HUES6 (cell line): Measurements from ENCODE around the gene VAV2.

Source experiments
- H3K27ac ChIP-seq: 2 replicates; pipeline ENCODE4 v1.7.0; 2013; ENCODE audit warnings: low read depth, mild to moderate bottlenecking, low read length, inconsistent platforms
- H3K27me3 ChIP-seq: 2 replicates; pipeline ENCODE4 v1.6.1; 2013; ENCODE audit warnings: low read length; ENCODE audit not compliant: control insufficient read depth, insufficient read depth
- H3K36me3 ChIP-seq: 2 replicates; pipeline ENCODE4 v1.6.1; 2013; ENCODE audit warnings: low read length; ENCODE audit not compliant: control insufficient read depth, insufficient read depth
- H3K4me1 ChIP-seq: 2 replicates; pipeline ENCODE4 v1.6.1; 2013; ENCODE audit warnings: low read length; ENCODE audit not compliant: control insufficient read depth, insufficient read depth
- H3K4me3 ChIP-seq: 2 replicates; pipeline ENCODE4 v1.5.1; 2013; ENCODE audit warnings: low read depth, low read length
- H3K9ac ChIP-seq: one replicate; pipeline ENCODE4 v1.6.1; 2013; ENCODE audit warnings: mild to moderate bottlenecking, low read length
- H3K9me3 ChIP-seq: 2 replicates; pipeline ENCODE4 v1.6.1; 2013; ENCODE audit warnings: low read depth, low read length; ENCODE audit not compliant: control insufficient read depth, insufficient read depth

VAV2 gene

GRCh38 chr9:133861692-133862091 lies 130.4 kb downstream of the VAV2 start:
- no peak overlapping the region for H3K27ac ChIP-seq
- no peak overlapping the region for H3K9ac ChIP-seq
- H3K4me1 ChIP-seq = peaks cover 19% of the 10 kb centered on the region
- H3K36me3 ChIP-seq = peaks cover 17% of the 10 kb centered on the region
- no peak overlapping the region for H3K4me3 ChIP-seq
- no peaks in the 10 kb centered on the region for H3K27me3 ChIP-seq
- H3K9me3 ChIP-seq = peaks cover 7% of the 10 kb centered on the region; the same call in 1 of the 2 replicates

GRCh38 chr9:133861086-133861485 lies 131.0 kb downstream of the VAV2 start:
- Histone ChIP-seq H3K4me1 (peaks cover 19% of the 10 kb centered on the region), H3K36me3 (peaks cover 19% of the 10 kb centered on the region), H3K27me3 (no peaks in the 10 kb centered on the region), H3K9me3 (peaks cover 7% of the 10 kb centered on the region; the same call in 1 of the 2 replicates), H3K9ac (no peak overlapping the region), H3K27ac (no peak overlapping the region), H3K4me3 (no peak overlapping the region)

- Histone ChIP-seq H3K27me3 (no peaks in the 10 kb centered on the region), H3K4me1 (peaks cover 9% of the 10 kb centered on the region; the same call in 1 of the 2 replicates)
Measured at GRCh38 chr9:133858771-133859170, 133.4 kb downstream of the VAV2 start.

GRCh38 chr9:133857639-133858038 lies 134.5 kb downstream of the VAV2 start:
- Histone ChIP-seq H3K27ac (no peak overlapping the region), H3K4me3 (no peak overlapping the region), H3K9me3 (no peaks in the 10 kb centered on the region), H3K27me3 (no peaks in the 10 kb centered on the region), H3K9ac (no peak overlapping the region), H3K36me3 (peaks cover 19% of the 10 kb centered on the region), H3K4me1 (peaks cover 2% of the 10 kb centered on the region; the same call in 1 of the 2 replicates)

More at GRCh38 chr9:133858771-133859170, 133.4 kb downstream of the VAV2 start:
- Histone ChIP-seq H3K27ac (no peak overlapping the region), H3K9me3 (no peaks in the 10 kb centered on the region), H3K9ac (no peak overlapping the region), H3K4me3 (no peak overlapping the region), H3K36me3 (peaks cover 19% of the 10 kb centered on the region)

- peaks cover 2% of the 10 kb centered on the region; the same call in 1 of the 2 replicates for H3K4me1 ChIP-seq
- no peak overlapping the region for H3K4me3 ChIP-seq
- H3K27me3 ChIP-seq = no peaks in the 10 kb centered on the region
- no peak overlapping the region for H3K27ac ChIP-seq
- H3K9me3 ChIP-seq = no peaks in the 10 kb centered on the region
- H3K36me3 ChIP-seq = peaks cover 19% of the 10 kb centered on the region
- H3K9ac ChIP-seq = no peak overlapping the region
Measured at GRCh38 chr9:133856798-133857197, 135.3 kb downstream of the VAV2 start.

GRCh38 chr9:133855802-133856521 lies 136.2 kb downstream of the VAV2 start:
- no peaks in the 10 kb centered on the region for H3K27me3 ChIP-seq
- no peak overlapping the region for H3K4me3 ChIP-seq
- no peaks in the 10 kb centered on the region for H3K4me1 ChIP-seq
- H3K9ac ChIP-seq = no peak overlapping the region
- H3K9me3 ChIP-seq = no peaks in the 10 kb centered on the region
- H3K36me3 ChIP-seq = peaks cover 15% of the 10 kb centered on the region
- H3K27ac ChIP-seq = no peak overlapping the region

GRCh38 chr9:133855371-133855770 lies 136.8 kb downstream of the VAV2 start:
- Histone ChIP-seq H3K27me3 (no peaks in the 10 kb centered on the region), H3K4me3 (no peak overlapping the region), H3K27ac (no peak overlapping the region), H3K36me3 (peaks cover 9% of the 10 kb centered on the region; the same call in 1 of the 2 replicates), H3K4me1 (no peaks in the 10 kb centered on the region), H3K9me3 (no peaks in the 10 kb centered on the region), H3K9ac (no peak overlapping the region)

GRCh38 chr9:133854765-133855164 lies 137.4 kb downstream of the VAV2 start:
- no peak overlapping the region for H3K4me3 ChIP-seq
- H3K4me1 ChIP-seq = no peaks in the 10 kb centered on the region
- peaks cover 8% of the 10 kb centered on the region; the same call in 1 of the 2 replicates for H3K36me3 ChIP-seq
- H3K9ac ChIP-seq = no peak overlapping the region
- no peaks in the 10 kb centered on the region for H3K9me3 ChIP-seq
- no peak overlapping the region for H3K27ac ChIP-seq
- no peaks in the 10 kb centered on the region for H3K27me3 ChIP-seq

GRCh38 chr9:133854048-133854447 lies 138.1 kb downstream of the VAV2 start:
- Histone ChIP-seq H3K9me3 (no peaks in the 10 kb centered on the region), H3K27ac (no peak overlapping the region), H3K9ac (no peak overlapping the region), H3K27me3 (no peaks in the 10 kb centered on the region), H3K36me3 (peaks cover 8% of the 10 kb centered on the region; the same call in 1 of the 2 replicates), H3K4me1 (no peaks in the 10 kb centered on the region), H3K4me3 (no peak overlapping the region)

GRCh38 chr9:133853331-133853730 lies 138.8 kb downstream of the VAV2 start:
- Histone ChIP-seq H3K27me3 (no peaks in the 10 kb centered on the region), H3K27ac (no peak overlapping the region), H3K9me3 (no peaks in the 10 kb centered on the region), H3K4me1 (no peaks in the 10 kb centered on the region), H3K9ac (no peak overlapping the region), H3K4me3 (no peak overlapping the region), H3K36me3 (peaks cover 7% of the 10 kb centered on the region; the same call in 1 of the 2 replicates)

- Histone ChIP-seq H3K27me3 (no peaks in the 10 kb centered on the region), H3K27ac (no peak overlapping the region), H3K4me3 (no peak overlapping the region), H3K4me1 (no peaks in the 10 kb centered on the region), H3K36me3 (peaks cover 2% of the 10 kb centered on the region; the same call in 1 of the 2 replicates), H3K9me3 (no peaks in the 10 kb centered on the region), H3K9ac (no peak overlapping the region)
Measured at GRCh38 chr9:133852431-133852830, 139.7 kb downstream of the VAV2 start.
